HG02938 (cell line): ENCODE data around the gene ABCA4.

ENCODE experiments used
- ATAC-seq: cut with Tn5 transposase; IDR thresholded peaks from one replicate; pipeline ENCODE4 v1.9.1; 2021; ENCODE audit warnings: mild to moderate bottlenecking, moderate library complexity; ENCODE audit not compliant: unreplicated experiment

Gene ABCA4

DNA sequence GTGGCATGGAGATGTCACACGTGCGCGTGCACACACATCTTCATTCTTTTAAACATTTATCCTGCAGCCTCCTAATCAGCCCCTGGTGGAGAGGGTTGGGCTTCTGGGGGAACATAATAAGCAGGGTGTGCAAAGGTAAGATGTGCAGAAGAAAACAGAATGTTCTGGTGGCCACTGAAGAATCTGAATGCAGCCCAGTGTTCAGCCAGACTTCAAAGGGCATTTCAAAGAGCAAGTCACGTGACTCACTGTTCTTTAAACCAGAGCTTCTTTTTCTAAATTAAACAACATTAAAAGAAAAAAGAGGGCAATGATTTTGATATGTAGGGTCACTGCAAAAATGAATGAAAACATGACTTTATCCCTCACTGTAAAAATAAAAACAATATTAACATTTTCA is 89.8 kb downstream of the ABCA4 start:
- no peak for ATAC-seq

DNA sequence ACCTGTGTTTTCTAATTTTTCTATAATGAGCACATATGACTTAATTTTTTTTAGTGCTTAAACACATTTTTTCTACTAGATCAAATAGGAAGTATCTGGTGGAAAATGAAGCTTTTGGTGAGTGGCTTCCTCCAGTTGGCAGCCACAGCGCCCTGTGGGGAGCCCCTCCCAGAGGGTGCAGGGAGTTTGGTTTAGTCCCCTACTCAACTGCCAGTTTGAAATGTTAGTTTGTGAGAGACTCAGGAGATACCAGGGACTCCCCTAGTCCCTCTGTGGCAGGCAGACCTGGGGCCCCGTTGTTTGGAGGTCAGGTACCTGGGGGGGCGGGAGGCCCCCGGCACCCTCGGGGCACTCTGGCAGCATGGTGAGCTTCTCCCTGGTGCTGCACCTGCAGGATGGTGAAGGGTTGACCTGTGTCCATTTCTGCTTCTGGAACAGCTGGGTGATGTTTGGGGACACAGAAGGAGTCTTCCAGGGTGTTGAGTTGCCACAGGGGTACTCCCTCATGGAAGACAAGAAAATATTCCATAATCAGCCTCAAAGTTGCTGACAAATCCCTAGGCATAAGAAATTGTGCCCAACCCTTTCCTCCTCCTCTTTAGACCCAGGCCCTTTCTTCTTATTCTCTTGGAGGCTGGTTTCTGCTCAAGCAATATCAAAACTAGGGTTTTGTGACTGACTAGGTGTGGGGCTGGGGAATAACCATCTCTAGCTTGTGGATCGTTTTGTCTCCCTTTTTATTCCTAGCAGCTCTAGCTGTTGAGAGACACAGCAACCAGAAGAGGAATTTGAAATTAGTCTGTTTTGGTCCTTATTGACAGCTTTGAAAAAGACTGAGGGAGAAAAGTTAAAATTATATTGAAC is 91.6 kb downstream of the ABCA4 start:
- no peak for ATAC-seq

DNA sequence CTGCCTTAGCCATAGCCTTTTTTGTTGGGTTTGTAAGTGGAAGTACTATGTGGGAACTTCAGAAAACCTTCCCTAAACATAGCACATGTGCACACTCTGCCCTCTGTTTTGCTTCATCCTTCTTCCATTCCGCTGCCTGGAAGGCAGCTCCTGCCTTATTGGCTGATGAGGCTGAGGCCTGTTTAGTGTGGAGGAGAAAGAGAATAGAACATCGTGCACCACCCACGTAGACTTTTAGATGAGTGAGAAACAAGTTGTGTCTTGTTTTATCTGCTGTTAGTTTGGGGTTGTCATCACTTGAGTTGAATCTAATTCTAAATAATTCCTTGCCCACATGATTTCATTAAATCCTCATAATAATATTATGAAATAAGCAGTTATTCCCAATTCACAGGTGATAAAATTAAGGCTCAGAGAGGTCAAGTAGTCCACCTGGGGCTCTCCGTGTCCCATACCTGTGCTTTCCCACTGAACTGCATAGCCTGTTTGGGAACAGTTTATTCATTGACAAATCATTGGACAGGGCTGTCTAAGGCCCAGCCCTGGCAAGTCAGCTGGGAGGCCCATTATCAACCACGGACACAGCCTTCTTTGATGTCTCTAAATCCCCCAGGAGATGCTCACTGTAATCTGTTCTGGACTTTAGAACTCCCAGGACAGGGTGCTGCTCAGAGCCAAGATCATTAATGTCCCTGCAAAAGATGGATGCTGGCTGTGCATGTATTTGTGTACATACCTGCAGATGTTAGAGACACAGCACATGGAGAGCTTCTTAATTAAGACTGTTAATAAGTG is 93.0 kb downstream of the ABCA4 start:
- no peak for ATAC-seq

- no peak for ATAC-seq
Measured at GRCh38 chr1:94026619-94027380, 94.1 kb downstream of the ABCA4 start.

GRCh38 chr1:94025383-94026340 is 95.3 kb downstream of the ABCA4 start:
- ATAC-seq: no peak

DNA sequence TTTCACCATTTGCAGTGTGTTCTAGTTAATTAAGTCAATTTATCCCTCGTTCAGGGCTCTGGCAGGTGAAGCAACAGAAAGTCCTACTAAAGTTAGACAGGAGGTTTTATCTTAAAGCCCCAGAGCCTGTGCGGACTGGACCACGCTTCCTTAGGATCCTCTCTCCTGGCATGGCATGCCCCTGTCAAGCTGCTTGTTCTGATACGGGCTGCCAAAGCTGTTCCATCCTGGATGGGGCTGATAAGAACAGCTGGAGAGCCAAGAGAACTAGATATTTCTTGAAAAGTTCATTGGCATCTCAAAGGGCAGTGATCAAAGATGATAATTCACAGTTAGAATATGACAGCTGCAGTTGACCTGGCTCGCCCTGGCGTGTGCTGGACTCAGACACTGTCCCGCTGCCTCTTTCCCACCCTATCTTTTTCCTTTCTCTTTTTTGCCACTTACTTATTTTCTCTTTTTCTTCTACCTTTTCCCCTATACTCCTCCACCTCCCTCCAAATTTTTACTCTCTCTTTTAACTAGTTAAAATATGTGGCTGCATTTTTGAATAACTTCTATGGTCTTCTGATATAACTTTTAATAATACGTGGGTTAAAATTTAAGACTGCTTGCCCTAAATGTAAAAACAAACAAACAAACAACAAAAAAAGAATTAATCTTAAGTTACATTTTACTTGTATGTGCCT is 96.7 kb downstream of the ABCA4 start:
- no peak for ATAC-seq

DNA sequence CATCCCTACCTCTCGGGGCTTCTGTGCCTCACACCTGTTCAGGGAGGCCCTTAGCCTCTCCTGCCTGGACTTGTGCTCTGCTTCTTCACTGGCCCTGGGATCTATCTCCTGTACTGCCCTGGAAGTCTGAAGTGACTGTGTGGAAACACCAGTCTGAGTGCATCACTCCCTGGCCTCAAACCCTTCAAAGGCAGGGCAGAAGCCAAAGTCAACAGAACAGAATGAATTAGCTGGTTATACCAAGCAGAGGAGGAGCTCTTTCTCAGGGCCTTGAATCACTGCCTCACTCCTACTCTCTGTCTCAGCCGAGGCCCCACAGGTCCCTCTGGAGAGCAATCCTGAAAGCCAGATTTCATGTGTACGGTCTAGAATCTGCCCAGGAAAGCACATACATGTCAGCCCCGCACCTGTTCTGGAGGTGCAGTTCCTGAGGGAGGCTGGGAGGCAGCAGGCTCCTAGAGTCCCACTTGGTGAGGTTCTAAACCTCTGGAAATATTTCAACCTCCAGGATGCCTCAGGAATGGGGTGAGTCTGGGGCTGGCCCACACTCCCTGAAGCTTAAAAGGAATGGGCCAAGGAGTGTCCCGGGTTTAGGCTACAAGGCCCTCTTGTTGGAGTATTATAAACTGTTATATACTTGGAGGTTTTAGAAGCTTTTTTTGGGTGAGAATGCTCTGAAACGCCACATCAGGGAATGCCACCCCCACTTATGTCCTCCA is 98.3 kb downstream of the ABCA4 start:
- ATAC-seq: no peak

DNA sequence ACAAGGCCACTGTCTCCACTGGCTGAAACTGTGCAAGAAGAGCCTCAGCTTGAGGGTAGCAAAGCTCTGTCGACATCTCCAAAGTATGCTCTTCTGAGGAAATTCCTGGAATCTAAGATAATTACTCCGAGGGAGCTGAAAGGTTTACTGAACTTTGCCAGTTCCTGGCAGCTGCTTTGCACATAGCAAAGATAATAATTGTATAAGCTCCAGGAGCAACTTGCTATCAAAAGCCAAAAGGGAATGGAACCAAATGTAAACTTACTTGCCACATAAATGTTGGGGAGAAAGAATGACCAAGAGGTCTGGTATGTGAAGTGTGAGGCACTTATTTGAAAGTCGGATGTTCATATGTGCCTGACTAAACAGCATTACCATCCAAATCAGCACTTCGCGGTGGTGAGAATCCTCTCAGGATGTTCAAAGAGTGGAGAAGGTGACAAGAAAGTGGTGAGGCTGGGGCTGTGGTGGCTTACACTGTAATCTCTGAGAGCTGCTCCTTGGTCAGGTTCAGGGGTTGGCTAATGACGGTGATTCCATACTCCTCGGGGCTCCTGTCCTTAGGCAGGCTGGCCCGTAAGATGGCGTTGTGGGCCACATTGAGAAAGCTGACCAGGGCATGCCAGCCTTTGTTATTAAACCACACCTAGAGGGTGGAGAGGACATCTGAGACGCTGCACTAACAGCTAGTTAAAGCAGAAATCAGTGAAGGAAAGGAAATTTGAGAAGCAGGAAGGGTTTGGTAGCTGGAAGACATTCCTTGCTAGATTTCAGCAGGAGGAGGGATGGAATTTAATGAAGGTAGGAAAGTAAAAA is 100.0 kb downstream of the ABCA4 start:
- no peak for ATAC-seq

DNA sequence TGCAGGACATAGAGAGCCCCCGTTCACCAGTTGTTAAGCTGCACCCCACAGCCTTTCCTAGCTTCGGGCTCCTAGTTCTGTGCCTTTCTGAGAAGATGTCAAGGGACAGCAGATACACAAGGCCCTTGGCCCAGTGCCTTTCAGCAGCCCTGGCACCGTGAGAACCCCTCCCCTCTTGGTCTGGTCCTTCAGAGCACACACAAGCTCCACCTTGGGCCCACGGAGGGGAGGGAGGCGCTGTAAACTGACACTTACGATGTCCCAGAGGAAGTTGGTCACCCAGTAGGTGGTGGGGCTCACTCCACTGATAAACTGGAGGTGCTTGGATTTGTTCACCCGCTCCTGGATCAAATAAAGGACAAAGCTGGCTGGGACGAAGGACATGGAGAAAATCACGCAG is 101.6 kb downstream of the ABCA4 start:
- no peak for ATAC-seq

GRCh38 chr1:94017155-94017829 is 103.7 kb downstream of the ABCA4 start:
- no peak for ATAC-seq

DNA sequence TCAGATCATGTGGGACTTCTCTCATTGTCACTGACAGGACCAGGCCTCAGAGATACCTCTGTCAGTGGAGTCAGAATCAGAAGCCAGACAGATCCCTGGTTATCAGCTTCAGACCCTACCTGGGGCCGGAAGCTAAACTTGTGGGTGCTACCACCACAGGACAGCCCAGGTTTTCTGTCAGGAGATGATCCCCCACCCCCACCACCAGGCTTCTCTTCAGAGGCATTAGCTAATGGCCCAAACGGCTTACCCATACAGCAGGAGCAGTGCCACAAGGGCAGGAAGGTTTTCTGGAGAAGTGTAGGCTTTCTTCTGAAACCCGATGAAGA is 105.5 kb downstream of the ABCA4 start:
- ATAC-seq: no peak

GRCh38 chr1:94014635-94015488 is 106.1 kb downstream of the ABCA4 start:
- no peak for ATAC-seq

DNA sequence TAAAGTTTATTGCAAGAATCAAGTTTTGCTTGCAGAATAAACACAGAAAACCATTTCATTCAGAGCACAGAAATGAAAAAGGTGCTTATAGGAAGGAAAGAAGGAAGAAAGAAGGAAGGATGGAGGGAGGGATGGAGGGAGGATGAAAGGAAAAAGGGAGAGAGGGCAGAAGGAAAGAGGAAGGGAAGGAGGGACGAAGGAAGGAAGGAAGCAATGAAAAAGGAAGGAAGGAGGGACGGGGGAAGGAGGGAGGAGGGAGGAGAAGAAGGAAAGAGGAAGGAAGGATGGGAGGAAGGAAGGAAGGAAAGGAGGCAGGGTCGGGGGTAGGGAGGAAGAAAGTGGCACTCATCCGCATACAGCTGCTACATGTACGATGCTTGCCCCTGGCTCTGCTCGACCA is 106.9 kb downstream of the ABCA4 start:
- no peak for ATAC-seq

DNA sequence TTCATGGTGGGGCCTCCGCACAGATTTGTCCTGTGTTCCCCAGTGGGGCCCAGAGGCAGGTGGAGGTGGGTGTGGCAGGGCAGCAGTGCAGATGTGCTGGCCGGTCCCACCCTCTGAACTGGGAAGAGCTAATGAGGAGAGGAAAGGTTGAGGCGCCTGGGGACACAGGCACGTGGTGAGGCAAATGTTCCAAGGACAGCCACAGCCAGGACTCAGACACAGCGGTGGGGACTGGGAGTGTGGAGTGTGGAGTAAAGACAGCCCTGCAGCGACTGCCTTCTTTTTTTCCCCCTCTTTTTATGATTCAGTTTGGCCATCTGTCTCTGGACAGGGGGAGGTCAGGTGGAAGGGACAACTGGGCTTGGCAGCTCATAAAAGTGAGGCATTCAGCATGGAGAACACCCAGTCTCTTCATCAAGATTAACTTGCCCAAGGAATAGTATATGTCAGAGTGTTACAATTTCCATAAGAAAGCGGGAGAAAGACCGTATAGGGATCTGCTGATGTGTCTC is 107.5 kb downstream of the ABCA4 start:
- ATAC-seq: no peak

- no peak for ATAC-seq
Measured at GRCh38 chr1:94012708-94013366, 108.1 kb downstream of the ABCA4 start.
